Inferior parietal cortex (tissue), 1 donor: Measurements from ENCODE around the gene GREB1L.
"Not testable (repeated sequence)": the region's sequence is repeated elsewhere in the genome, so short reads cannot be mapped to it uniquely, and the experiment has no call there.

Source experiments
- DNase-seq: peaks from one replicate; pipeline ENCODE4 v3.0.0-alpha.2; 2016; ENCODE audit errors: extremely low spot score

The GREB1L gene

GRCh38 chr18:21366896-21367295 is 124.9 kb downstream of the GREB1L start:
- no peak for DNase-seq

- DNase-seq = no peak
Measured at GRCh38 chr18:21369146-21369545, 127.1 kb downstream of the GREB1L start.

GRCh38 chr18:21369597-21369996 is 127.6 kb downstream of the GREB1L start:
- not testable (repeated sequence) for DNase-seq

GRCh38 chr18:21383031-21383430 is 141.0 kb downstream of the GREB1L start:
- DNase-seq = no peak

- no peak for DNase-seq
Measured at GRCh38 chr18:21386523-21387240, 144.7 kb downstream of the GREB1L start.

GRCh38 chr18:21387886-21388285 is 145.9 kb downstream of the GREB1L start:
- no peak for DNase-seq

GRCh38 chr18:21389283-21389682 is 147.3 kb downstream of the GREB1L start:
- no peak for DNase-seq

GRCh38 chr18:21389903-21390302 is 147.9 kb downstream of the GREB1L start:
- DNase-seq = no peak

- no peak for DNase-seq
Measured at GRCh38 chr18:21391074-21391673, 149.1 kb downstream of the GREB1L start.

GRCh38 chr18:21393986-21394385 is 152.0 kb downstream of the GREB1L start:
- no peak for DNase-seq

- no peak for DNase-seq
Measured at GRCh38 chr18:21398121-21398520, 156.1 kb downstream of the GREB1L start.

GRCh38 chr18:21402272-21402671 is 160.2 kb downstream of the GREB1L start:
- DNase-seq = no peak

- no peak for DNase-seq
Measured at GRCh38 chr18:21404426-21404825, 162.4 kb downstream of the GREB1L start.

GRCh38 chr18:21406116-21406515 is 164.1 kb downstream of the GREB1L start:
- DNase-seq = no peak

- no peak for DNase-seq
Measured at GRCh38 chr18:21408681-21409080, 166.6 kb downstream of the GREB1L start.

- no peak for DNase-seq
Measured at GRCh38 chr18:21433436-21433835, 191.4 kb downstream of the GREB1L start.

- DNase-seq = no peak
Measured at GRCh38 chr18:21439431-21439846, 197.4 kb downstream of the GREB1L start.

- no peak for DNase-seq
Measured at GRCh38 chr18:21441670-21442069, 199.6 kb downstream of the GREB1L start.

GRCh38 chr18:21443776-21444464 is 201.9 kb downstream of the GREB1L start:
- DNase-seq = no peak

- DNase-seq = peak; percentile 76
Measured at GRCh38 chr18:21444465-21445212, 202.6 kb downstream of the GREB1L start.

- DNase-seq = no peak
Measured at GRCh38 chr18:21448299-21448698, 206.3 kb downstream of the GREB1L start.
